HK-2 (cell line): Measurements from ENCODE around the gene CADM2.

Experiments
- DNase-seq: peaks from one replicate; pipeline ENCODE4 v3.0.0-alpha.2; 2018; ENCODE audit not compliant: unreplicated experiment

CADM2 gene

GRCh38 chr3:85189731-85190130 is 230.9 kb downstream of the CADM2 start:
- no peak for DNase-seq

- no peak for DNase-seq
Observed at GRCh38 chr3:85193565-85193964, 234.8 kb downstream of the CADM2 start.

GRCh38 chr3:85208650-85209049 is 249.9 kb downstream of the CADM2 start:
- DNase-seq = no peak

- DNase-seq = no peak
Observed at GRCh38 chr3:85210540-85210939, 251.8 kb downstream of the CADM2 start.

GRCh38 chr3:85228966-85229365 is 270.2 kb downstream of the CADM2 start:
- no peak for DNase-seq

- no peak for DNase-seq
Observed at GRCh38 chr3:85244091-85244490, 285.3 kb downstream of the CADM2 start.

- no peak for DNase-seq
Observed at GRCh38 chr3:85244519-85244918, 285.7 kb downstream of the CADM2 start.

- DNase-seq = no peak
Observed at GRCh38 chr3:85251766-85252165, 293.0 kb downstream of the CADM2 start.

- DNase-seq = no peak
Observed at GRCh38 chr3:85252686-85253085, 293.9 kb downstream of the CADM2 start.

- no peak for DNase-seq
Observed at GRCh38 chr3:85254738-85255137, 295.9 kb downstream of the CADM2 start.

- no peak for DNase-seq
Observed at GRCh38 chr3:85255949-85256348, 297.2 kb downstream of the CADM2 start.

GRCh38 chr3:85258326-85258725 is 299.5 kb downstream of the CADM2 start:
- no peak for DNase-seq

- no peak for DNase-seq
Observed at GRCh38 chr3:85258819-85259218, 300.0 kb downstream of the CADM2 start.

GRCh38 chr3:85259748-85260147 is 301.0 kb downstream of the CADM2 start:
- DNase-seq = no peak

- no peak for DNase-seq
Observed at GRCh38 chr3:85264381-85264780, 305.6 kb downstream of the CADM2 start.

- no peak for DNase-seq
Observed at GRCh38 chr3:85270488-85270887, 311.7 kb downstream of the CADM2 start.

GRCh38 chr3:85271911-85272310 is 313.1 kb downstream of the CADM2 start:
- DNase-seq = no peak

GRCh38 chr3:85288257-85288656 is 329.5 kb downstream of the CADM2 start:
- DNase-seq = no peak

GRCh38 chr3:85297291-85297690 is 338.5 kb downstream of the CADM2 start:
- no peak for DNase-seq

- DNase-seq = no peak
Observed at GRCh38 chr3:85298032-85298431, 339.2 kb downstream of the CADM2 start.

- DNase-seq = no peak
Observed at GRCh38 chr3:85303156-85303555, 344.4 kb downstream of the CADM2 start.

GRCh38 chr3:85304360-85304964 is 345.7 kb downstream of the CADM2 start:
- DNase-seq = no peak

GRCh38 chr3:85312331-85312730 is 353.5 kb downstream of the CADM2 start:
- no peak for DNase-seq

GRCh38 chr3:85313380-85313779 is 354.6 kb downstream of the CADM2 start:
- no peak for DNase-seq
